HG02642 (cell line): ENCODE data around the gene GARIN5A.
"Not testable (repeated sequence)": the region's sequence is repeated elsewhere in the genome, so short reads cannot be mapped to it uniquely, and the experiment has no call there.

Experiments used
- ATAC-seq: cut with Tn5 transposase; IDR thresholded peaks from one replicate; pipeline ENCODE4 v1.9.1; 2021; ENCODE audit warnings: mild to moderate bottlenecking; ENCODE audit not compliant: unreplicated experiment, poor library complexity

The GARIN5A gene

DNA sequence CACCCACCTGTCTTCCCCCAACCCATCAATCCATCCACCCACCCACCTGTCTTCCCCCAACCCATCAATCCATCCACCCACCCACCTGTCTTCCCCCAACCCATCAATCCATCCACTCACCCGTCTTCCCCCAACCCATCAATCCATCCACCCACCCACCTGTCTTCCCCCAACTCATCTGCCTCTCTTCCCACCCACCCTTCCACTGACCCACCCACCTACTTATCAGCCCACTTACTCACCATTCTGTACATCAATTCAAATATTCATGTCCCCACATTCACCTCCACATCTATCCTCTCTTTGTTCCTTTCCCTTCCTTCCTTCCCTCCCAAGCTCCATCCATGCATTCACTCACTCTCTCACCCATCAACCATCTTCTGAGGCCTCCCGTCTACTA is 37.5 kb downstream of the GARIN5A start:
- not testable (repeated sequence) for ATAC-seq

GRCh38 chr19:50437862-50438449 is 38.7 kb downstream of the GARIN5A start:
- no peak for ATAC-seq

DNA sequence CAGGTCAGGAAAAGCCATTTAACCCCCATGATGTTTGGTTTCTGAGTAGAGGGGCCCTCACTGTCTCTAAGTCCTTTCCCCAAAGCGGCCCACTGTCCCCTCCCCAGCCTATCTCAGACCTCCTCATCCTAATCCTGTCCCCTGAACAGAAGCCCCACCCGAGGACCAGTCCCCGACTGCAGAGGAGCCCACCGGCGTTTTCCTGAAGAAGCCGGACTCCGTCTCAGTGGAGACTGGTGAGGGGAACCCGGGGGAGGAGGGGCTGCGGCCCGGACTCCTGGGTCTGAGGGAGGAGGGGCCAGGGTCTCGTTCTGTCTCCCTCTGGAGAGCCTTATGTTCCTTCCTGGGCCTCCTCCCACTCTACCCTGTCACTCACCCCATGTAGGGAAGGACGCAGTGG is 41.0 kb downstream of the GARIN5A start:
- no peak for ATAC-seq

DNA sequence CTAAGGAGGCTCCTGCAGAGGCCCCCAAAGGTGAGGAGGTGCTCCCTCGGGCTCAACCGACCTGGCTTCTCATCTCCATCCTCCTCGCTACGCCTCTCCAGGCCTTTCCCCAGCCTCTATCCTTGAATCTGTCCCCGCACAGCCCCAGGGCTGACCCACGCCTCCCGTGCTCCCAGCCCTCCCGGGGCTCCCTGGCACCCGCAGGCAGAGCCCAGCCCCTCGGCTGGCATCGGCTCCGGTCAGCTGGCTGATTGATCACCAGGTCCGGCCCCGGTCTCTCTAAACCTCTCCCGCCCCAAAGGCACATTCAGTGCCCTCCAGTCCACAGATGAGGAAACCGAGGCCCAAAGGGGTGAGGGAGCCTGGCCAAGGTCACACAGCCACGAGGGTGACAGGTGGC is 41.4 kb downstream of the GARIN5A start:
- ATAC-seq, result no peak

DNA sequence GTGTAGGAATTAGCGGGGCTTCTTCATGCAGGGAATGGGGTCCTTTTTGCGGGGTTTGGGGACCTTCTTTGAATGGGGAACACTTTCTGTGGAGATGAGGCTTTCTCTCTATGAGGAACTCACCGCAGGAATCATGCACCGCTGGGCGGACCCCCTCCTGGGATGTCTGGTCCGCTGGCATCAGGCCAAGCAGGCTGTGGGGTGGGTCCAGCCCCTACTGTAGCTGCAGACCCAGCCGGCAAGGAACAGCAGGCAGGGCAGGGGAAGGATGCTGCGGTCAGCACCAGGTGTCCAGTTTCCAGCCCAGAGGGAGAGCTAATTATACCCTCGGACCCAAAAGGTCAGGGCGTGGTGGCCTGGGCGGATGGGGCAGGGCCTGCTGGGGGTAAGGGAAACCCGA is 42.1 kb downstream of the GARIN5A start:
- ATAC-seq, result no peak

- ATAC-seq, result no peak
Measured at GRCh38 chr19:50433201-50434180, 43.2 kb downstream of the GARIN5A start.

DNA sequence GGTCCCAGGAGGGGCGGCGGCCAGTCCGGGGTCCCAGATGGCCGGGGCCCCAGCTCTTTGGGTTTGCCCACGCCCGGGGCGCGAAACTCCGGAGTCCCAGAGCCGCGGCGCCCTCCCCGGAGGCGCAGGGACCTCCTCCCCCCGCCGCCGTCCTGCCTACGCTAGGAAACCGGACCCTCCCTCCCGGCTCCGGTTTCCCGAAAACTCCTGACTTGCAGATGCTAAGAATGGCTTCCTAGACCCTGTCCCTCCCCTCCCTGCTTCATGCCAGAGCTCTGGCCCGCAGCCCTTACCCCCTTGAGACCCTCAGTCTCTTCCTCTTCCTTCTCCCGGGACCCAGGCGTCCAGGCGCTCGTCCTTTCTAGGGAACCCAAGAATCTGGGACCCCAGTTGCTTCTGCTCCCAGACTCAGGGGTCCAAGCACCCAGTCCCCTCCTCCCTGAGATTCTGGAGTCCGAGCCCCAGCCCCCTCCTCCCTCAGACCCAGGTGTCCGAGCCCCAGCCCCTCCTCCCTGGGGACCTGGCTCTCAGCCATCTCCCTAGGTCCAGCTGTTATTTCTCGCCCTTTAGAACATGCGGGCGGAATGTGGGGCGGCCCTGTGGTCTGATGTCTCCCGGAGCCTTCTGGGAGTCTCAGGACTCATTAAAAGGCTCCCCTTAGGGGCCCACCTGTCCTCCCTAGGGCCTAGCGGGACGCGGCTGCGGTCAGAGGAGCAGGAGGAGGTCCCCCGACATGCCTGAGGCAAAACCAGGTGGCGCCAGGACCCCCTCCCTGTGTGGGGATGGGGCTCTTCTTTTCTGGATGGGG is 44.2 kb downstream of the GARIN5A start, which contains the start of gene MYBPC2:
Gene MYBPC2 (plus strand): TSS at position 672 of the 808 bp plus-strand sequence. CDS start 62 bp downstream, at position 734.
- no peak for ATAC-seq

DNA sequence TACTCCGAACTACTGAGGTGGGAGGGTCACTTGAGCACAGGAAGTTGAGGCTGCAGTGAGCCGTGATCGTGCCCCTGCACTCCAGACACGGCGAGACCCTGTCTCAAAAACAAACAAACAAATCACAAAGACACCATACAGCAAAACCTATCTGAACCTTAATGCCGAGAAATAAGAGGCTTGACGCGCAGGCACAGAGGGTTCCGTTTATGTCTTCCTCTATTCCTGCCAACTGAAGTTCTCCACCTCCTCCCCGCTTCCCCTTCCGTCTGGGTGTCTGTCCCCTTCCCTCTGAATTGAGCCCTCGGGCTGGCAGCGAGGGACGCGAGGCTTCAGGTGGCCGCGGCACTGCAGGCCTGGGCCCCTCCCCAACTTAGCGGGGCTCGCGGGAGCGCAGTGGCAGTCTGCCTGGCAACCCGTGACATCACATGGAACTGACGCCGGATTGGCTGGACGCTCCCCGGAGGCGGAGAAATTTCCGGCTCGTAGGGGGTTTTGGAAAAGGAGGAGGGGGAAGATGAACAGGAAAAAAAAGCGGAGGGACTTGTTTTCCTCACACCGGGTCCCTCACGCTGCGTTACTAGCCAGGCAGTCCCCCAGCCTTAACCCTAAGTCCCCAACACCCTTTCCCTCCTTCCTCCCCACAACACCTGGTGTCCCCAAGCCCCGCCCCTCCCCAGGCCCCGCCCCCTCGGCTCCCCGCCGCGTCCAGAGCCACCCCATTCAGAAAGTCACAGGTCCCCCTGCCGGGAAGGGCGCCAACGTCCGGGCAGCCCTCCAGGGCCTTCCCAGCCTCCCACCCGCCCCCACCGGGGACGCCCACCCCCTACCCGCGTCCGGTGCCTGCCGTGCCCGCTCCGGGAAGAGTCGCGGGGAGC is 45.1 kb downstream of the GARIN5A start:
- peak; percentile 78 for ATAC-seq

DNA sequence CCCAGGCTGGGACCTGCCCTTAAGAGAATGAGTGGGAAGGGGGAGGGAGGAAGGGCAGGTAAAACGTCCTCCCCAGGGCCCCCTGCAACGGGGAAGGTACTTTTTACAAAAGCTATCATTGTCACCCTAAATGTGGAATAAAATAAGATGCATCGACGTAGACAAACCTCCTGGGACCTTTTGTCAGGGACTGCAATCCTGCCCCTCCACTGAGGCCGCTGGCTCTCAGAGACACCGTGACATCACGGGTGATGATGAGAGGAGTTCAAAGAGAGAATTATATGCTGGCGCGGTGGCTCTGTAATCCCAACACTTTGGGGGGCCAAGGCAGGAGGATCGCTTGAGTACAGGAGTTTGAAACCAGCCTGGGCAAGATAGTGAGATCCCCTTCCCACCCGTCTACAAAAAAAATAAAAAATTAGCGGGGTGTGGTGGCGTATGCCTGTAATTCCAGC is 45.7 kb downstream of the GARIN5A start:
- ATAC-seq, result no peak

GRCh38 chr19:50428772-50429463 is 47.7 kb downstream of the GARIN5A start:
- no peak for ATAC-seq

- ATAC-seq, result no peak
Measured at GRCh38 chr19:50427997-50428425, 48.6 kb downstream of the GARIN5A start.

DNA sequence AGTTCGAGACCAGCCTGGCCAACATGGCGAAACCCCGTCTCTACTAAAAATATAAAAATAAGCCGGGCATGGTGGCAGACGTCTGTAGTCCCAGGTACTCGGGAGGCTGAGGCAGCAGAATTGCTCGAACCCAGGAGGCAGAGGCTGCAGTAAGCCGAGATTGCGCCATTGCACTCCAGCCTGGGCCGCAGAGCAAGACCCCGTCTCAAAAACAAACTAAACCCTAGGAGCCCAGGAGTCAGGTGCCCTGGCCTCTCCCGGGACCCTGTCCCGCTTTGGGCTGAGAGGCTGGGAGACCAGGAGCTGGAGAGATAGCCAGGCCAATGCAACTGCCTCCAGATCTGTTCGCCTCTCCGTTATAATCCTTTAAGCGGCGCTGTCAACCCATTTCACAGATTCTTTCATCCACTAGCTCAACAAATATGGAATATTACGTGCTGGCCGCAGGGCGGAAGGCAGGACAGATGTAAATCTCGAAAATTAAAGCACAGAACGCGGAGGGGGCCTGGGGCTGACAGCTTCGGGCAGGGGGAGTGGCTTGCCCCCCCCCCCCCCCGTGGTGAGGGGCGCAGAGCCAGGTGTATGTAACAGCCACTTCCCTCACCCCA is 49.2 kb downstream of the GARIN5A start:
- ATAC-seq, result no peak

- ATAC-seq, result no peak
Measured at GRCh38 chr19:50425581-50425980, 51.1 kb downstream of the GARIN5A start.

DNA sequence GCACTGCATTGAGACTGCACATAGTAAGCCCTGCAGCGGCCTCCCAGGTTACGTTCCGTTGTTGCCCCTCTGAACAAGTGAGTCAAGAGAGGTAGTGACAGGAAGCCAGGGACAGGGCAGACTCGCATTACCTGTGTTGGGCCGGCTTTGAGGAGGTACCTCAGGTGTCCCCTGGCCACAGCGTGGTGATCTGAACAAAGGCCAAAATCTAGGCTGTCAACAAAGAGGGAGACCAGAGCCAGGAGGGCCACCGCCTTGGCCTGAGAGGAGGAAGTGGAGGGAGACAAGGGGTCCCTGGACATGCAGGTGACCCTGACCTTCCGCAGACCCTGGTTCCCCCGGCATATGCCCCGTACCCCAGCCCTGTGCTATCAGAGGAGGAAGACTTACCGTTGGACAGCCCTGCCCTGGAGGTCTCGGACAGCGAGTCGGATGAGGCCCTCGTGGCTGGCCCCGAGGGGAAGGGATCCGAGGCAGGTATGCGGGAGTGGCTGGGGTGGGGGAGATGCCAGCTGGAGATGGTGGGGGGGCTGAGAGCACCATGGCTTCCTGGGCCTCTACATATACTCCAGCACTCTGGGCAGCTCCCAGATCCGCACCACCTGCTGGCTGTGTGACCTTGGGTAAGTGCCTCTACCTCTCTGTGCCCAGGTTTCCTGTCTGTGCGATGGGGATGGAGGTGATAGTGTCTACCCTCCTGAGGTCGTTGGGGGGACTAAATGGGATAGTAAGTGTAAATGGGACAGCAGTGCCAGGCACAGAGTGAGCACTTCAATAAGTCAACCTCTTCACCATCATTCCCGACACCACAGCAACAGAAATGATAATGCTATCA is 53.2 kb downstream of the GARIN5A start:
- no peak for ATAC-seq

DNA sequence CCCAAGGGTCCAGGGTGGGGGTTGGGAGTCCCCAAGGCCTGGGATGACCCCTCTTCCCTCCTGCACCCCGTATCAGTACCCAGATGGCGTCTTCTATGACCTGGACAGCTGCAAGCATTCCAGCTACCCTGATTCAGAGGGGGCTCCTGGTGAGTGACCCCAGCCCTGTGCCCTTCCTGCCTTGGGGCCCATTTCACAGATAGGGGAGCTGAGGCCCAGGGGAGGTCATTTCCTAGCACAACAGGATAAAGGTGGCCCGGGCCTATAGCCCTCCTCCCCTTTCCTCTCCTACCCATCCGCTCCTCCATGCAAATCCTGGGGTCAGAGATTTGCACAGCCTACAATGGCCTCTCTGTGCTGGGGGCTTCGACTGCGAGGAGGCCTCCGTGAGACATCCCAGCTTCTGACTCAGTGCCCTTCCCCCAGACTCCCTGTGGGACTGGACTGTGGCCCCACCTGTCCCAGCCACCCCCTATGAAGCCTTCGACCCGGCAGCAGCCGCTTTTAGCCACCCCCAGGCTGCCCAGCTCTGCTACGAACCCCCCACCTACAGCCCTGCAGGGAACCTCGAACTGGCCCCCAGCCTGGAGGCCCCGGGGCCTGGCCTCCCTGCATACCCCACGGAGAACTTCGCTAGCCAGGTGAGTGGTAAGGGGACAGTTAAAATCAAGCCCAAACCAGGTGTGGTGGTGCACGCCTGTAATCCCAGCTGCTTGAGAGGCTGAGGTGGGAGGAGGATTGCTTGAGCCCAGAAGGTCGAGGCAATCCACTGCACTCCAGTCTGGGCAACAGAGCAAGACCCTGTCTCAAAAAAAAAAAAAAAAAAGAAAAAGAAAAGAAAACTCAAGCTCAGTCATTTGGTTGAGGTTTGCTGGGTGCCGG is 54.0 kb downstream of the GARIN5A start:
- ATAC-seq, result no peak

DNA sequence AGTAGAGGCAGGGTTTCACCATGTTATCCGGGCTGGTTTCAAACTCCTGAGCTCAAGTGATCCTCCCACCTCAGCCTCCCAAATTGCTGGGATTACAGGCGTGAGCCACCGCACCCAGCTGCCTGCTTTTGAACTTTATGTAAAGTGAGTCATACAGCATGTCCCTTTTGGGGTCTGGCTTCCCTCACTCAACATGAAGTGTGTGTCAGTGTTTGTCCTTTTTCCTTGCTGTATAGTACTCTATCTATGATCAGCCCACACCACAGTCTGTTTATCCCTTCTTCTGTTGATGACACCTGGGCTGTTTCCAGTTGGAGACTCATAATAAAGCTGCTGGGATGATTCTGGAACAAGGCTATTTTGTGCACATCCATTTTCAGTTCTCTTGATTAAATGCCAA is 55.8 kb downstream of the GARIN5A start:
- no peak for ATAC-seq

DNA sequence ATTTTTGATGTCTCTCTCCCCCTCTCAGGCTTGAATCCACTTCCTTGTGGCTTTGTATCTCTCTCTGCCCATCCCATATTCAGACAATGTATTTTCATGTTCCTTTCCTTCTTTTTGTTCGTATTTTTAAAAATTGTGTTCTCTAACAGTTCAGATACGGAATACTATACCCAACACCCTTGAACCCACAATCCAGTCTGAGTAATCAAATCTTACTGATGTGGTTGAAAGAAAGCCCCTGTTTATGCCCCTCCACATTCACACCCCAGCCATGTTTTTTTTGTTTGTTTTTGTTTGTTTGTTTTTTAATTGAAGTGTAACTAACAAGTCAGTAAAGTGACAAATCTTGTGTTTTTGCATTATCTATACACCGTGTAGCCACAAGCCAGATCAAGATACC is 56.5 kb downstream of the GARIN5A start:
- no peak for ATAC-seq
